ENCODE data around the gene LIM2.
A peak's percentile ranks its signal among the peaks of the same experiment; 100 is the strongest.

LIM2 gene

GRCh38 chr19:51394050-51394836, 6.5 kb upstream of the LIM2 start:
- DNase-seq: peak; percentile 99

GRCh38 chr19:51392701-51393100, 4.9 kb upstream of the LIM2 start:
- DNase-seq: peak in 1 of 2 donors; percentile 8

GRCh38 chr19:51391073-51391611, 3.4 kb upstream of the LIM2 start:
- no peak for DNase-seq

GRCh38 chr19:51389143-51389542, 1.4 kb upstream of the LIM2 start:
- no peak for DNase-seq

GRCh38 chr19:51386882-51387520, 773 bp downstream of the LIM2 start:
- no peak for DNase-seq

GRCh38 chr19:51382004-51382403, 5.8 kb downstream of the LIM2 start:
- no peak for DNase-seq

GRCh38 chr19:51380379-51380778, 7.4 kb downstream of the LIM2 start:
- DNase-seq: no peak

GRCh38 chr19:51377422-51377821, 10.4 kb downstream of the LIM2 start:
- DNase-seq: no peak

GRCh38 chr19:51375504-51376221, 12.1 kb downstream of the LIM2 start:
- no peak for DNase-seq

GRCh38 chr19:51372649-51373504, 14.9 kb downstream of the LIM2 start, which contains the start of gene NKG7:
TSS of gene NKG7 (minus strand) at chr19:51372654. CDS start at chr19:51372535, 119 bp downstream.
- DNase-seq: peak in 1 of 2 donors; percentile 3

GRCh38 chr19:51372021-51372648, 15.6 kb downstream of the LIM2 start:
- DNase-seq: no peak

- DNase-seq: no peak
Observed at GRCh38 chr19:51371186-51371690, 16.5 kb downstream of the LIM2 start.

- no peak for DNase-seq
Observed at GRCh38 chr19:51370230-51370629, 17.5 kb downstream of the LIM2 start.

- peak in 1 of 2 donors; percentile 6 for DNase-seq
Observed at GRCh38 chr19:51368366-51369282, 19.1 kb downstream of the LIM2 start, which contains the start of gene CLDND2. TSS of gene CLDND2 (minus strand) at chr19:51369003. CDS start at chr19:51368577, 426 bp downstream.

- peak; percentile 98 for DNase-seq
Observed at GRCh38 chr19:51367565-51368365, 20.0 kb downstream of the LIM2 start.

- no peak for DNase-seq
Observed at GRCh38 chr19:51367255-51367564, 20.6 kb downstream of the LIM2 start.

GRCh38 chr19:51366389-51367254, 21.2 kb downstream of the LIM2 start:
- peak; percentile 97 to 98 for DNase-seq

- no peak for DNase-seq
Observed at GRCh38 chr19:51365965-51366388, 21.8 kb downstream of the LIM2 start, which contains the start of gene ETFB. TSS of gene ETFB (minus strand) at chr19:51366388. CDS start at chr19:51366326, 62 bp downstream.
